DND-41 (cell line): Measurements from ENCODE around the gene FAM3D.

Experiments
- CTCF ChIP-seq: IDR thresholded peaks from 2 replicates; pipeline ENCODE4 v1.5.1; 2012; ENCODE audit warnings: borderline replicate concordance, low read length, moderate library complexity, mild to moderate bottlenecking; ENCODE audit not compliant: poor library complexity, severe bottlenecking; ENCODE audit errors: extremely low read depth
- EZH2 ChIP-seq: IDR thresholded peaks from 3 replicates; pipeline ENCODE4 v1.6.1; 2012; ENCODE audit warnings: borderline replicate concordance, low read depth, mild to moderate bottlenecking, moderate library complexity, low read length, inconsistent platforms; ENCODE audit not compliant: severe bottlenecking

GRCh38 chr3:58588030-58588614 lies 78.5 kb downstream of the FAM3D start:
- TF ChIP-seq EZH2 (no peak), CTCF (no peak)
